Ramos (cell line): ENCODE data around the gene ATP2B2.

Experiments used
- in situ Hi-C: fragments of 300-500 bp; cut with MboI; formaldehyde crosslinking; loops from one replicate; pipeline ENCODE4 v1.14.3; 2022; ENCODE audit warnings: low sequenced_read_pairs; ENCODE audit not compliant: unreplicated experiment

Gene ATP2B2

DNA sequence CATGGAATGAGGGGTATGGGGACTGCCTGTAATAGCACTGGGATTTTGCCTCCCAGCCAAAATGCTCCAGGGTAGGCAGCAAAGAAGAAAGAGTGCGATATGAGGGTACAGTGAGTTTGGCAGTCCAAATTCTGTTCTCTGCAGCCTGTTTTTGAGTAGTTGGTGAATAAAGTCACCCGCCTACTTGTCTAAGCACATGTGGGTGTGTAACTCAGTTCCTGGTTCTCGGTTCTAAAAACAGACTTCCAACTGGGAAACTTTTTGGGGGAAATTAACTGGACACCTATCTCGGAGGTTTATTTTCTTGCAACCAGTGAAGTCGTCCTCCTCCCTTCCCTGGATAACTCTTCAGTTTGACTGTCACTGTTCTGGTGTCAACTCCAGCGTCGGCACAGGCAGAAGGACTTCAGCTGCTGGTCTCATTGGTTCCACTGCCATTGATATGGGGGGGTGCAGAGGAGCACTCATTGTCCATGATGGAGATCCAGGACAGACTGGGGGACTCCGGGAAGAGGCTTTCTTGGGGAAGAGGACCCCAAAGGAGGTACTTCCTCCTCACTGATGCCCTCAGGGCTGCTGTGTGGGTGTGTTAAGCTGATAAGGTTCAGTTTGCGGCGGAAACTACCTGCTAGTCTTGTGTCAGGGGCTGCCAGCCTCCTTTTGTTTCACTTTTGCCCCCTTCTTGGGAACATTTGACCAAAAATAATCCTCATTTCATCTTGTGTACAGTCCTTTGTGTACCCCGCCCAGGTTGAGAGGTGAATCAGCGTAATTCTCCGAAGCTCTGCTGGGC is 225.8 kb downstream of the ATP2B2 start:
- in situ Hi-C loops = no loop called here

DNA sequence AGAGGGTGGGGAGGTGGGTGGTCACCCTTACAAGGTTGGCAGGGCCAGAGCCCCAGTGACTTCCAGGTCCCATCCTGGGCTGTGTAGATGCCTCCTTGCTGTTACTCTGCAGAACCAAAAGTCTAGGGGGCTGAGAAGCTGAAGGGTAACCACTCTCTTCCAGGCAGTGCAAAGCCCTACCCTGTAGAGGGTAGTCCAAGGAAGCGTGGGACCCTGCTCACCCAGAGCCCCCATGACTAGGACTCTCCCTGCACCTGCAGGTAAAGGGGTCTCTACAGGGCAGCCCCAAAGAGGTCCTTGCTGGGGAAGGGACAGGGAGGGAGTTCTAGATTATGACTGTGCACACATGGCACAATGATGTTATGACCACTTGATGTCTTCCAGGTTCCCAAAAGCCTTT is 226.9 kb downstream of the ATP2B2 start:
- in situ Hi-C loops = no loop called here

DNA sequence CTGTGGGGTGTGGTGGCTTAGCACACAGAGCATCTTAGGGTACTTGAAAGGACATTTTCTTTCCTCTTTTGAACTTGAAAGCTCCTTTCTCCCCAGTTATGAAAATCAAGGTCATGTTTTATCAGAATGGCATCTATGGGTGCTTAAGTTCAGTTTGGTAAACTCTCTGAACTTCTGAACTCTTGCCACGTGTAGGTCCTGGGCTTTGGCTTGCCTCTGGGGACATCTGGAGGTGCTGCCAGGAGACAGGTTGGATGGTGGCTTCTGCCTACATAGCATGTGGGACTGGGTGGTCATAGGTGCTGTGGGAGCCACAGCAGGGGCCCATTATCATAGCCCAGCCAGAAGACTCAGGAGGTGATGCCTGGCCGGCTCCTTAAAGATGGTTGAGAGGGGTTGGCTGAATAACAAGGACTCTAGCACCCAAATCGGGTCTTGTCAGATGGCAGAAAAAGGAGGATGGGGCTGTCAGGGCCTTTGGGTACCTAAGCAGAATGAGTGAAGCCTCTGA is 228.2 kb downstream of the ATP2B2 start:
- in situ Hi-C loops = no loop called here

DNA sequence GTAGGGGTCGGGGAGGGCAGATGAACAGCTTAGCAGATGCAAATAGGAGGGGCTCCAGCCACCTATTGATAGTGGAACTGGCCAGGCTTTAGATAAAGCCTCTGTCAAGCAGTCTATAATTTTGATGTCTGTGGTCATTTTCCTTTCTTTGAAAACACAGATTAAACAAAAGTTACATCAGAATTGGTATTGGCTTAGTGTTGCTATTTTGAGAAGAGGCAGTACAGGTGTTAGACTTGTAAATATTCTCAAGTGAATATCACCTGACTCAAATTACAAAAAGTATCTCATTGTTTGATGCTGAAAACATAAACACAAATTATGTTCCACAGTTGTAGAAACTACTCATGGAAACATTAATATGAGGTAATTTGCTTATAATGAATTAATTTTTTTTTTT is 230.8 kb downstream of the ATP2B2 start:
- in situ Hi-C loops = no loop called here
